Medulla oblongata (tissue), 1 donor: ENCODE data around the gene TRIM40.

Experiments used
- DNase-seq: peaks from one replicate; pipeline ENCODE4 v3.0.0-alpha.2; 2015; ENCODE audit errors: extremely low spot score

TRIM40 gene

DNA sequence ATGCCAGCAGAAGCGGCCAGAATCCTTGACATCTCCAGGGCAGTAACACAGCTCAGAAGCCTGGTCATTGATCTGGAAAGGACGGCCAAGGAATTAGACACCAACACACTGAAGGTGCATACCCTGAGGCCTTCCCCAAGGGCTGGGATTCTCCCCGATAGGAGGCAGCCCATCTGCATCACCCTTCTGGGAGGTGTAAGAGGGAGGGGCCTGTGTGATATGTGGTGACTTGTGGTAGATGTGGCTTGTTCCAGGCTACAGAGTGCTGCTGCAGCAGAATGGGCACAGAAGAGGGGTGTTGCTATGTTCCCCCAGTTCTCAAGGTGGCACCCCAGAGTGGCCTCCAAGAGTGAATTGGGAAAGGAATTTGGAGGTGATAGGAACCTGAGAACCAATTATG is 11.2 kb downstream of the TRIM40 start:
- DNase-seq, result no peak

DNA sequence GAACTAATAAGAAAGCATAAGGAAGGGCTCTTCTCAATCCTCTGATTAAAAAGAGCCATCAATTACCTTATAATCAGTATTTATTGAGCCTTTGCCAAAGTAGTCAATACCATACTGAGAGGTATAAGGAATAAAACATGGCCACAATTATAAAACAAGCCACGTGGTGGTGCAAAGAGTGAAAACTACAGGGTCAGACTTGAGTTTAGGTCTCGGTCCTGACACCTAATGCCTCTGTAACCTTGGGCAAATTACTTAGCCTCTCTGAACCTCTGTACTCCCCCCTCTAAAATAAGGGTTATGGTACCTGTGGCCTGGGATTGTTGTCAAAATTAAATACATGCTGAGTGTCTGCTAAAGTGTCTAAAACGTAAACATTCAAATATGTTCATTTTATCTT is 13.3 kb downstream of the TRIM40 start:
- no peak for DNase-seq

DNA sequence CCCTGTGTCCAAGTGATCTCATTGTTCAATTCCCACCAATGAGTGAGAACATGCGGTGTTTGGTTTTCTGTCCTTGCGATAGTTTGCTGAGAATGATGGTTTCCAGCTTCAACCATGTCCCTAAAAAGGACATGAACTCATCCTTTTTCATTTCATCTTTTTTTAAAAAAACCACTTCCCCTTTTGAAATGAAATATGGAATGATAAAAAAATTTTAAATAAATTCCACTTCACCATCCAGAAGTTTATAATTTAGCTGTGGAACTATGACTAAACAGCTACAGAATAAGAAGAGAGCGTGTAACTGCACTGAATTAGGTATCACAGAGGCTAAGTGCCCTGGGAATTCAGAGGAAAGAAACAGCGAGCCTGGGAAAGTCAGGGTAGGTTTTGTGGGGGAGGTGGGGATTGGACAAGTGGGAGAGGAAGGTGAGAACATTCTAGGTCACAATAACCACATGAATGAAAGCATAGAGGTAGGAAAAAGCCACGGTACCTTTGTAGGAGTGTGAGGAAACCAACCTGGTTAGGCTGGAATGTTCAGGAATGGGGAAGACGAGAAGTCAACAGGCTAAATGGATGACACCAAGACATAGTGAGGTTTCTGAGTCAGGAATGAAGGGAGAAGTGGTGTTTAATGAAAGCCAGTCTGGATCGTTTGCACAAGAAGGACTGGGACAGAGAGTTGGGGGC is 14.1 kb downstream of the TRIM40 start:
- DNase-seq, result no peak

DNA sequence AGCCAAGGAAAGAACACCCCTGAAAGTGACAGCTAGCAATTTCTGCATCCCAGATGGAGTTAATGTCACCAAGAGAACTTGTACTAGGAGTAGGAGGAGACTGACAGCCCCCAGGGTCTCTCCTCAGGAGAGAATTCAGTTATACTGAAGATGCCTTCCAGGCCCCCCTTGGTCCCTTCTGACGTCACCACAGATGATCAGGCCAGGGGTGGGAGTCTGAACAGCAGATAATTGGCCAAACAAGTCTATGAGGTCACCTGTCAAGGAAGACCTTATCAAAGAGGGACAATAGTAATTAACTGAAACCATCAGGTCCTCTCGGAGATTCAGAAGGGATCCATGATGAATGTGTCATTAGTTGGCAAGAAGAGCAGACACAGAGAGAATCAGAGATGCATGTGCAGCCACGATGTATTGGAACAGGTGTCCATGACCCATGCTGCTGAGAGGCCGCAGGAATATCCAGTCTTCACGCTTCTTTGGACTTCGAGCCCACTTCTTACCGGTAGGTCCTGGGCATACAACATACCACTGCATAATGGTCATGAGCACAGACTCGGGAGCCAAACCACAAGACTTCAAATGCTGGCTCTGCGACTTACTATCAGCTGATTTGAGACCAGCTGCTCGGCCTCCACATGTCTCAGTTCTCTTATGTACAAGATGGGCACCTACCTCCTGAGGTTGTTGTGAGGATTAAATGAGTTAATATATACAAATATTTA is 14.9 kb downstream of the TRIM40 start:
- no peak for DNase-seq

DNA sequence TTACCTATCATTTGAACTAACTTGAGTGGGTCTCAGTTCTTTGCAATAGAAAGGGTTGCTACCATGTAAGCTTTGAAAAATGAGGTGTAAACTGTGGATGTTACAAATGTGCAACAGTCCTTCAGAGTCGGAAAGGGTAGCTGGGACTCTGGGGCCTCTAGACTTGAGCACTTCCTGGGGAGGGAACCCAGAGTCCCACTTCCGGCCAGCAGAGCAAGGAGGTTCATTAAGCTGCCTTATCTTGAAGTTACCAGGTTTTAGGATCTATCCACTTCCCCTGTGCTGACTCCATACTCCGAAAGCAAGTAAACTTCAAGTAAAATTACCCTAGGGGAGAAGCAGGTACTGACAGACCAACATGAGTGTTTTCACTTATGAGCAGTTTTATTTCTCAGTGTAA is 15.6 kb downstream of the TRIM40 start:
- no peak for DNase-seq

DNA sequence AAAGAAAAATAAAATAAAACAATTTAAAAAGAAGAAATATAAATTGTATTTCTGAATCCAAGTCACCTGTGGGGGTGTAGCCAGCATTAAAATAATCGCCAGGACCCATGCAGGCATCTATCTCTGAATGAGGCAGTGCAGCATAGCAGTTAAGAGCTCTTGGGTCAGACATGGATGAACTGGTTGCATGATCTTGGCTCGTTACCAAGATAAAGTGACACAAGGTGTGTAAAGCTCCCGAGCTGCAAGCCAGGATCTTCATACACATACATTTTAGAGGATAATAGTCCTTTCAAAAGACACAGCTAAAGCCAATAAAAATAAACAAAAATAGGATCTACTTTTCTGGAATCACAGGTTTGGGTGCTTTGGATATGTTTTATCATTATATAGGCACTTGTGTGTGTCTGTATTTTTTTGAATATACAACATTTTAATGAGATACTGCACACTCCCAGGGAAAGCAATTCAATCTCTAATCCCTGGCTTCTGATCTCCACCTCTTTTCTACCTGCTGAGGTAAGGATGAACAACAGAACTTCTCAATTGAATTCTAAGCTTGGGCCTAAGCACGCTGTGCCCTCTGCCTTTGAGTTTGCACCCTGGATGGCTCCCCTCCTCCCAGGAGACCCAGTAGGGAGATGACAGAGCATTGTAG is 16.2 kb downstream of the TRIM40 start:
- no peak for DNase-seq

DNA sequence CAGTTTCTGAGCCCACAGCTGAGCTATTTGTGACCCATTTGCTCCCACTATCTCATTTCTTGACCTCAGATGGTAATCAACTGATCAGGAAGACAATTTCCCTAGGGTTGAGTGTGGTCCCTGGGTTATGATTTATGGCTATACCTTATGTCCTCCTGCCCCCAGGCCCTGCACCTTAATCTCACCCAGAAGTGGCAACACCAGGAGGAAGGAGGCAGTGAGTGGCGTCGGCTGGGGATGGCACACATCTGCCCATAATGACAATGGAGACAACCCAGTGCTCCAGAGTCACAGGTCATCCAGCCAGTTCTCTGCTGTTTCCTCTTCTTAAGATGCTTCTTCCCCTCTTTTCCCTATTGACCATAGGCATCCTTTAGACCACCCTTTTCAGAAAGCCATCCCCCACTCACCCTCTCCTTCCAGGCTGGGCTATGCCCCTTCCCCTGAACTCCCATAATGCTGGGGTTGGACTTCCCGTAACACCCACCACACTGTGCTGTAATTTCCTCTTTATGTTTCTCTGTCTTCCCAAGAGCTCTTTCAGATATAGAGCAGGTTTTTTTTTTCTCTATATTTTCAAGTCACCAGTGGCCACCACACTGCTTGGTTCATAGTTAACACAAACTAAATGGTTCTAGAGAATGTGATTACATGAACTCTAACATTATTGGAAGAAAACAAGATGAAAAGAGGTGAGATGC is 17.1 kb downstream of the TRIM40 start:
- DNase-seq, result no peak

DNA sequence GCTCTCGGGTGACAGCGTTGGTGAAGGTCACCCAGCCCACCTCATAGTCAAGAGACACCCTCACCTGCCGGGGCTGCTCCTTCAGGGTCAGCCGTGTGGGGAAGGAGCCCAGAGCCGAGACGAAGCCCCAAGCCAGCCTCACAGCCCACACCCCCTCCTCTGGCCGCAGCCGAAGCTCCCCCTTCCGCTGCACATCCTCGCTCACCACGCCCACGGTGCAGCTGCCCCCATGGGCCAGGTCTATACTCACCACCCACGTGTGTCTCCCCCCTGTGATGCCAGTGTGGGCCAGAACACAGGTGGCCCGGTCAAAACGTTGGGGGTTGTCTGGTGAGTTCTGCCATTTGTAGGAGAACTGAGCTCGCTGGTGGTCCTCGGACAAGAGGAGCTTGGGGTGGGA is 18.1 kb downstream of the TRIM40 start:
- no peak for DNase-seq

DNA sequence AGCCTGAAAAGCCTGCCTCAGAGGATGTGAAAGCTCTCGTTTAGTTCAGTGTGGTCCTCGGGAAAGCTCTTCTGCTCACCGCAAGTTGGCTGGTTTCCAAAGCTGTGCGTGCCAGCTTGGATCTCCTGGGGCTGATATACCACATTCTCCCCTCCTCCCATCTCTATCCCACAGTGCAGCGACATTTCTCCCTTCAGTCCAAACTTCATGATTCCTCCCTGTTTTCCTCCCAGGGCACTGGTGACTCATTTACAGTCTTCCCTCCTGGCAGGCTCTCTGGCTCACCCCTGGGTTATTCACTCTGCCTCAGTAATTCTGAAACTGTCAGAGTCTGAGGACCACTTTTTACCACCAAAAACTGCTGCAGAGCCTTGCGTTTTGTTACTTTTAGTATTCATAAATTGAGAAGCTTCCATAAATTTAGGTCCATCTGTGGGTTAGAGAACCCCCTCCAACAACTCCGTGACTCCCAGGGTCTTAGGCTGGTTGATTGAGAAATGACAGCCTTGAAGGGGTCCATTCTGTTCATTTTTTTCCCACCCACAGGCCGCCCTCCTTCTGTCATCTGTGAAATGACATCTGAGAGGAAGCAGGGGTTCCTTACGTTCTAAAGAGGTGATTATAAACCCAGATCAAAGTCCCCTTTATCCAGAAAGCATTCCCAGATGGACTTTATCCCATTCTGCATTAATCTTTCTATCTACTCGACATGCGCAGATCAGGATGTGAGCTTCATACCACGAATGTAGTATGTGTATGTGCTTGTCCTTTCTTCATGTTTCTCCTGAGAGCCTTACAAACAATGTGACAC is 19.0 kb downstream of the TRIM40 start:
- no peak for DNase-seq

DNA sequence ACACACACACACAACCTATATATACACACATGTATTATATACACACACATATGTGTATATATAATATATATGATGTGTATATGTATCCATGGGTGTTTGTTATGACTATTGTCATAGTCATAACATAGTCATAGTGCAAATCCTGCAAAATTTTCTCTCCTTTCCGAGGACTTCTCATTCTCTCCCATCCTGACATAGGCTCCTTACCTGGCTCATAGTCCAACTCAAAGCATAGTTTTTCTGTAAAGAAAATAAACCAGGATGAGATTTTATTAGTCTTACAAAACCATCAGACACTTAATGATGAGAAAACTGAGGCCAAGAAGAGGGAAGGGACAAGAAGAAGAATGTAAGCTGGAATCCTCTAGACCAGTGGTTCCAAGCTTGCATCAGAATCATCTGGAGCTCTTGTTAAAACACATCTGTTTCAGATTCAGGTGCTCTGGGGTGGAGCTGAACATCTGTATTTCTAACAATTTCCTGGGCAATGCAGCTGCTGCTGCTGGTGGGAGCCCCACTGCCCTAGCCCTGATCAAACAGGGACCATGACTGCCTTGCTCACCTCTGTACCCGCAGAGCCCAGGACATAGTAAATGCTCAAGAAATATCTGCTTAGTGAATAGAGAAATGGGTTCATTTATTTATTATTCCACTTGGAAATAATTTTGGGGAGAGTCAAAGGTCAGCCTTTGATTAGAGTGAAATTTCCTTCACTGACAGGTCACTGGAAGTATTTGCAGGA is 19.8 kb downstream of the TRIM40 start:
- DNase-seq, result no peak

DNA sequence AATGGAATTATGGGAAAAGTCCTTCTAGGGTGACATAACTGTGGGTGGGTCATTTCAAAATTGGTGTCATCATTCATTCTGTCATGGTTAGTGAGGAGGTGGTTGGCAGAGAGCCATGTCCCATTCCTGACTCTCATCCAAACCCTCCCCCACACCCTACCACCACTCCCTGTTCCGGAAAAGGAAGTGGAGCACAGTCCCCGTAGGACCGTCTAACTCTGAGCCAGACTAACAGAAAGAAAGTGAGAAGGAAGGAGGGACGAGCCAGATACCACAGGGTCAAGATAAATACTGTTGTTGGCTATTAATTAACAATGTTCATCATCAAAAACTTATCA is 20.3 kb downstream of the TRIM40 start:
- no peak for DNase-seq

DNA sequence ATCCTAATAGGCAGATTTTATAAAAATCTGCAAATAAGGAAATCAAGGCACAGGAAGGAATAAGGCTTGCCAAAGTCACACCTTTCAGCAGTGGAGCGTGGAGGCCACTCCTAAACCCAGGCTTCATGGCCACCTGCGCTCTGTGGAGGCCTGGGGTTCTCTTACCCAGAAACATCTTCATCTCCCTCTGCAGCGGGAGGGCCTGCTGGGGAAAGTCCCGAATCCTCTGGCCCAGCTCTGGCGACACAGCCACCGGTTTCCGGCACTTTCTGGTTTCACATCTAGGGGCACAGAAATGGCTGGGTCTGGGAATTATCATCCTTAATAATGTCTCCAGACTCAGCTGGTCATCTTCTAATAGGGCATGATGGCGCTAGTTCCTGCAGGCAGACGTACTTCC is 20.8 kb downstream of the TRIM40 start:
- no peak for DNase-seq

DNA sequence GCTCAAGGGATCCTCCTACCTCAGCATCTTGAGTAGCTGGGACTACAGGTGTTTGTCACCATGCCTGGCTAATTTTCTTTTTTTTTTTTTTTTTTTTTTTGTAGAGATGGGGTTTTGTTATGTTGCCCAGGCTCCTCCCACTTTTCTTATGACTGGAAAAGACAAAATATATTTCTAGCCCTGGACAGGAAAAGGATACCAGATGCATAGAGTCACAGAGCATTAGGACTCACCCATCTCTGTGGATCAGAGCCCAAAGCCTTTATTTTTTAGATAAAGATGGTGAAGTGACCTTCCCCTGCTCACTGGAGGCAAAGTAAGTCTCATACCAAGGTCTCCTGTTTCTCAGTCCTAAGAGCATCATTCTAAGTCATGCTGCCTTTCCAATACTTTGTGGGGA is 21.6 kb downstream of the TRIM40 start:
- no peak for DNase-seq

DNA sequence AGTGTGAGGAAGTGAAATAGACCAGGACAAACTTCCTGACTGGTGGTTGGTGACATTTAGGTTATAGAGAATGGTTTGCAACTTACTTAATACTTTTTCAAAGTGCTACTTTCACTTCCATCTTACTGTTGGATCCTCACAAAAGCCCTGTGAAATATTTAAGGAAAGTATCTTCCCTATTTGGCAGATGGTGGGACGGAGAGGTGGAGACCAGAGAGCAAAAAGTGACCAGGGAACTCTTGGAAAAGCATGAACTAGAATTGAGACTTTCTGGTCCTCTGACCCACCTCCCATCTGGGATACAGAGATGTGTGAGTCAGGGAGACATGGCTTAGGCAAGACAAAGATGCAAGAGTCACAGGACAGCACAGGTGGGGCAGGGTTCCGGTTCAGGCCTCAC is 22.1 kb downstream of the TRIM40 start:
- no peak for DNase-seq

DNA sequence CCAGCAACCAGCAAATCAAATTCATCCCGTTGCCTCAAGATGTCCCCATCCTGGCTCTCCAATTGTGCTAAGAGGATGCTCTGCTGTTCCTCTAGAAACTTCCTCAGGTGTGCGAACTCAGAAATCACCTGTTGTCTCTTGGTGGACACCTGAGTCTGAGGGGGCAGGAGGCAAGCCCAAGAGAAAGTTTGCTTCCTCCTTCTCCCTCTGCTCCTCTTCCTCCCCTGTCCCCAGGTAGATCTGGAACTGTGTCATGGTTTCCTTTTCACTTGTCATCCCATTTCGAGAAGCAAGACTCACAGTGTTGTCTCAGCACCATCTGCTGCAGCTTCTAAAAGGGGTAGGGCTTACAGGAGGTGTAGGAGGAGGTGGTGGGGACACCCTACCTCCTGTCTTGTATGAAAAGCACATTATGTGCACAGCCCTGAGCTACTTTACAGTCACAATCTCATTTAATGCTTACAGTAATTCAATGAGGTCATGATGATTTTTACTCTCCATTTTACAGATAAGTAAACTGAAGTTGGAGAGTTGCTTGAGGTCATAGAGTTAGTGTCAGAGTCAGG is 22.6 kb downstream of the TRIM40 start:
- DNase-seq, result no peak

DNA sequence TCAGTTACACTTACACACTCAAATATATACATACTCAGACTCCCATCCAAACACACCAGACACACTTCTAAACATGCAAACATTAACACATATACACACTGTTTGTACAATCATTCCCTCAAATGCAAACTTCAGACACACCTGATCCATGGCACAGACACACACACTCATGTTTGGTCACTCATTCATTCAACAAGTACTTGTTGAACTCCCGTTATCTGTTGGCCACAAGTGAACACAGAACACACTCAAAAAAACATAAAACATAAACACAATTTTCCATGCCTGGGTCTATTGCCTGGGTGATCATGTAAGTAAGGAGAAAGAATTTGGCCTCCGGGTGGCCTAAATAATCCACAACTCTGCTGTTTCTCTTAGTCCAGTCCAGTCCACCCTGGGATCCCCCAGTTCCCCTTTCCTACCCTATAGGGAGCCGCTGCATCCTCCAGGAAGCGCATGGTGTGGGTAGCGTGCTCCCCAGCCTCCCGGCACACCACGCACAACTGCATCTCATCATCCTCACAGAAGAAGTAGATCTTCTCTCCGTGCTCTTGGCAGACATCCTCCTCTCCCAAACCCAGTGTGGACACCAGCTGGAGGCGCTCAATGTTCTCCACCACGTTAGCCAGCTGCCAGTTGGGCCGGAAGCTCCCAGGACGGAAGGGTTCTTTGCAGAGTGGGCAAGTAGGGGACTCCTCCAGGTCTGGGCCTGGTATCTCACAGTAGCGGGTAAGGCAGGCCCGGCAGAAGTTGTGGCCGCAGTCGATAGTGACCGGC is 24.3 kb downstream of the TRIM40 start:
- no peak for DNase-seq

DNA sequence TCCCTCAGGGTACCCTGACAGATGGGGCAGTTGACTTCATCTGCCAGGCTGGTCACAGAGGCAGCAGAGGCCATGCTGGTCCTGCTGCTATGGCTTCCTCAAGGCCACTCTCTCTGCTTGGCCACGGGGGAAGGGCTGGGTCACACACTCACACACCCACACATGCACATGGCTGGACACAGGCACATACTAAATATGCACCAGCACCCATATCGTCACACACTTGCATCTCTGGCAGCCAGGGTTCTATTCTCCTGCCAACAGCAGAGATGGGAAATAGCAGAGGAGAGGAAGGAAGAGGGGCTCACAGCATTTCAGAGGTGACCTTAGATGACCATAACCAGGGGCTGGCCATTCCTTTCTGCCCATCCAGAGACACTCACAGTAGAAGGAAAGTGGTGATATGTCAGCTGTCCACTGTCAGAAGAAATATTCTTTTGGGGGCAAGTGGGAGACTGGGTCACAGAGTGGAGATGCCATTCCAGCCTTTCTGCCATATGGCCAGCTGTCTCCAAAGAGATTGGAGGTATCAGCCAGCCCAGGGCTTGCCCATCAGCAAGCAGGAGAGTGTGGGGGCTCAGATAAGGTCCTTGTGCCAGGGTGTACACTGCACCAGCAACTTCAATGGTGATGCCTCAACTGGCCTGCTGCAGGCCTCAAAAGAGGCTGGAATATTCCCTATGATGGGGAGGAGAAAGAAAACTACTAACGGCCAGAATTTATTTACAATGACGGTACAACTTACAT is 25.0 kb downstream of the TRIM40 start, which contains the start of gene TRIM10:
TRIM10 (minus strand) TSS at position 427 of the 747 bp plus-strand sequence; CDS start at position 74, 353 bp downstream.
- DNase-seq, result no peak

DNA sequence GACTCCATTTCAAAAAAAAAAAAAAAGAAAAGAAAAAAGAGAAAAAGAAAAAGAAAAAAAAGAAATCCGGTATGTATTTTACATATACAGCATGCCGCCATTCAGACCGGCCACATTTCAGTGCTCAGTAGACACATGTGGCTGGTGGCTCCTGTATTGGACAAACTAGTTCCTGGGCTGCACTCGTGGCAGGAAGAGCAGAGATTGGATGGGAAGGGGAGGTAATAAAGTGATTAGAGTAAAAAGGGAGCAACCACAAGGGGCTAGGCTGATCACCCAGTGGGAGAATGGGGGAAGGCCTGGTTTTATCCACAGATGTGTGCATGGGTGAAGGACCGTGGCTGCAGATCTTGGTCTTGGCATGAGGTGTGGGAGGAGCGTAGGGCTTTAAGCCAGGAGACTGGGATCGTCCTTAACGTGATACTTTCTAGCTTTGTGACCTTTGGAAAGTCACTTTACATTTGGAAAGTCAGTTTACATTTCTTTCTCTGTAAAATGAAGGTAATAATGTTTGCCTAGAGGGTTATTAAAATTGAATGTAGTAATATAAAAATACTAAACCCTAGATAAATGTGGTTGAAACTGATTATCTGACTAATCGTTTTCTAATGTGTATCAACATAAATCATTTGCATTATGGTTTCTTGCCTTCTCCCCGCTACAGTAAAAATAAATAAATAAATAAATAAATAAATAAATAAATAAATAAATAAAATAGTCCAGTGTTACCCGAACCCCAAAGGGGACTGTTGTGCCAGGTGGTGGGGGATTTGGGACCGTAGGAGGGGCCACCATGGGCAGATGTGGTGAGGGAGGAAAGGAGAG is 26.5 kb downstream of the TRIM40 start:
- no peak for DNase-seq
